HFFc6 (cell line): Measurements from ENCODE around the gene SLC13A2. TPM values are rescaled to one million over a fixed set of nuclear protein-coding genes. Genes with fewer than 3 reads are reported as not detected.

Experiments used
- DNase-seq: peaks from one replicate; pipeline ENCODE4 v3.0.0-alpha.2; 2018
- H3K27ac Mint-ChIP-seq: 2 replicates; pipeline ENCODE4 v1.8.0; 2020; ENCODE audit warnings: mild to moderate bottlenecking, mixed read lengths
- H3K27me3 Mint-ChIP-seq: 2 replicates; pipeline ENCODE4 v1.8.0; 2021; ENCODE audit warnings: mild to moderate bottlenecking, moderate library complexity, mixed read lengths; ENCODE audit not compliant: insufficient read depth
- H3K36me3 Mint-ChIP-seq: 2 replicates; pipeline ENCODE4 v1.8.0; 2021; ENCODE audit warnings: low read depth, mixed read lengths
- H3K4me1 Mint-ChIP-seq: 2 replicates; pipeline ENCODE4 v1.8.0; 2020; ENCODE audit warnings: low read depth, mixed read lengths
- H3K4me3 Mint-ChIP-seq: 2 replicates; pipeline ENCODE4 v1.8.0; 2020; ENCODE audit warnings: mild to moderate bottlenecking, moderate library complexity, mixed read lengths
- H3K9me3 Mint-ChIP-seq: 2 replicates; pipeline ENCODE4 v1.8.0; 2020; ENCODE audit warnings: mild to moderate bottlenecking, mixed read lengths
- CTCF ChIP-seq: fragments of 200-600 bp; sonication (generic); IDR thresholded peaks from 2 replicates; pipeline ENCODE4 v1.5.0; 2021; ENCODE audit warnings: antibody characterized with exemption, mild to moderate bottlenecking
- total RNA-seq, 6 experiments: library from RNA; stranded (reverse); fragmentation: NEBNext Ultra II Directional; extraction: Animal tissue kit (Norgen Biotek cat#: 25700); gene quantifications; 2 replicates in 1 of 6; 3 replicates in 5 of 6; pipeline ENCODE4 v1.2.3, GENCODE V29; 2021

The SLC13A2 gene
- total RNA-seq, 6 experiments from 2014 or later, result 0.07 to 0.08 TPM; not detected in 4

GRCh38 chr17:28493460-28493859 lies 20.0 kb downstream of the SLC13A2 start:
- Mint-ChIP-seq H3K36me3 (no peaks in the 10 kb centered on the region), H3K9me3 (no peaks in the 10 kb centered on the region), H3K27ac (no peak overlapping the region), H3K4me1 (peaks cover 14% of the 10 kb centered on the region), H3K4me3 (no peak overlapping the region), H3K27me3 (peaks cover 33% of the 10 kb centered on the region)
- no peak for TF ChIP-seq CTCF
- peak; percentile 27 for DNase-seq

DNA sequence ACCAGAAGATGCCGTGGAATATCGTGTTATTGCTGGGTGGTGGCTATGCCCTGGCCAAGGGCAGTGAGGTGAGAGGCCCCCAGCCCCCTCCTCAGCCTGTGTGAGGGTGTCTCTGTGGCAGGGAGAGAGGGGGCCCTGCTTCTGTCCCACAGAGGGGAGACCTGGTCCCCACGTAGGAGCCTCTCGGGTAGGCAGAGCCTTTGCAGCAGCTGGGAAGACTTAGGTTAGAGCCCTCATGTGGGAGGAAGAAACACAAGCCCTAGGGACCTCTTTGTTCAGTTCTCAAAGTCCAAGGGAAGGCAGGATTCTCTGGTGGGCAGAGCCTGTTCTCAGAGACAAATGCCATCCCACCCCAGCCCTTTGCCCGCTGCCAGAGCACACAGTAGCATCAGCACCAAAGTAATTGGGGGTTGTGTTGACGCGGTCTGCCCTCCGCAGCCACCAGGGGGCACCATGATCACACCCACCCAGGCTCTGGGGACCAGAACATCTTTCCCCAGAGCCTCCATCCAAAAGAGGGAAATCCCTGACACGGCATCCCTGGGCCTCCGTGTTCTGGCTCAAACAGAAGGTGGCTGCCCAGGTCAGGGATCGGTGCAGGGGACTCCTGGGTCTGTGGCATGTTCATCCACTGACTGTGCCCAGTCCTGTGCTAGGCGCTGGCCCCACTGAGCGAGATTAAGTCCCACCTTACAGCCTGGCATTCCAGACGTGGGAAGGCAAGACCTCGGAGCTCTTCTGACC lies 21.2 kb downstream of the SLC13A2 start:
- peak; percentile 54 for DNase-seq
- H3K9me3 Mint-ChIP-seq, result no peaks in the 10 kb centered on the region
- peak; percentile 98 for TF ChIP-seq CTCF
- H3K36me3 Mint-ChIP-seq, result no peaks in the 10 kb centered on the region
- H3K27ac Mint-ChIP-seq, result no peak overlapping the region
- H3K4me1 Mint-ChIP-seq, result peaks cover 14% of the 10 kb centered on the region
- peaks cover 27% of the 10 kb centered on the region for H3K27me3 Mint-ChIP-seq
- no peak overlapping the region for H3K4me3 Mint-ChIP-seq

- Mint-ChIP-seq H3K4me1 (peaks cover 14% of the 10 kb centered on the region), H3K9me3 (no peaks in the 10 kb centered on the region), H3K27ac (no peak overlapping the region), H3K36me3 (no peaks in the 10 kb centered on the region), H3K4me3 (no peak overlapping the region), H3K27me3 (peaks cover 25% of the 10 kb centered on the region)
- TF ChIP-seq CTCF, result no peak
- DNase-seq, result no peak
These were observed 22.2 kb downstream of the SLC13A2 start for GRCh38 chr17:28495635-28496034.

GRCh38 chr17:28497931-28498330 lies 24.5 kb downstream of the SLC13A2 start:
- no peak for TF ChIP-seq CTCF
- H3K9me3 Mint-ChIP-seq, result no peaks in the 10 kb centered on the region
- H3K27me3 Mint-ChIP-seq, result peaks cover 40% of the 10 kb centered on the region
- H3K27ac Mint-ChIP-seq, result no peak overlapping the region
- H3K36me3 Mint-ChIP-seq, result no peaks in the 10 kb centered on the region
- peaks cover 9% of the 10 kb centered on the region for H3K4me1 Mint-ChIP-seq
- no peak for DNase-seq
- no peak overlapping the region for H3K4me3 Mint-ChIP-seq

- TF ChIP-seq CTCF, result no peak
- H3K9me3 Mint-ChIP-seq, result no peaks in the 10 kb centered on the region
- H3K4me1 Mint-ChIP-seq, result peaks cover under 1% of the 10 kb centered on the region; the same call in 1 of the 2 replicates
- no peak for DNase-seq
- no peak overlapping the region for H3K27ac Mint-ChIP-seq
- no peaks in the 10 kb centered on the region for H3K36me3 Mint-ChIP-seq
- H3K4me3 Mint-ChIP-seq, result no peak overlapping the region
- peaks cover 39% of the 10 kb centered on the region for H3K27me3 Mint-ChIP-seq
These were observed 25.4 kb downstream of the SLC13A2 start for GRCh38 chr17:28498652-28499363.
